GM18520 (cell line): ENCODE results near the gene CARNS1.

Experiments used
- ATAC-seq: cut with Tn5 transposase; IDR thresholded peaks from one replicate; pipeline ENCODE4 v1.9.1; 2021; ENCODE audit not compliant: unreplicated experiment

CARNS1 gene

DNA sequence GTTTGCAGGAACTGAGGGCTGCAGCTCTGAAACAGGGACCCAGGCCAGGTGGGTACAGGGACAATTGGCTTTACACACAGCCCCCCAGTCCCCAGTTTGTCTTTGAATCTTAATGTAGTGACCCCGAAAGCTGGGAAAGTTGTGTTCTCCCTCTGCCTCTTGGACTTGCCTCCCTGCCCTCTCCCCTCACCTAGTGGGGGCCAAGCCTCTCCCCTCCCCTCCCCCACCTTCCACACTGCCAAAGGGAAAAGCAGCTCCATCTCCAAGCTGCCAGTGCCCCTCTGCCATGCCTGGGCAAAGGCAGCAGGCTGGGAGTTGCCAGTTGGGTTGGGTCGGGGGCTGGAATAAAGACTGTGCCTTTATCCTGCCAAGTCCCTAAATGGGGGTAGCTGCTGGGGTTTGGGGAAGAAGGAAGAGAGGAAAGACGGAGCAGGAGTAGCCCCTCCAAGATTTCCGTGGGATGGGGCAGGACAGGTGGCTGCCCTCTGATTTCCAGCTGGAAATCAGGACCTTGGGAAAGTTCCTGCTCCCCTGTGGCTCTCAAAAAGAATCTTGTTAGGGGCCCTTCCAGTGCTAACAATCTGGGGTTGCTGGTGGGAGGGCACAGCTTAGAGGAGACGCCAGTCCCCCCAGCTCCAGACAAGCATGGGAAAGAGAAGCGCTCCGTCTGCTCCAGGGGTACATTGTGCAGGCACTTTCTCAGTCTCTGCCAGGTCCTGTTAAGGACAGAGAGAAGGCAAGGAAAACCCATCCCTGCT, 39.2 kb upstream of the CARNS1 start:
- ATAC-seq = no peak

DNA sequence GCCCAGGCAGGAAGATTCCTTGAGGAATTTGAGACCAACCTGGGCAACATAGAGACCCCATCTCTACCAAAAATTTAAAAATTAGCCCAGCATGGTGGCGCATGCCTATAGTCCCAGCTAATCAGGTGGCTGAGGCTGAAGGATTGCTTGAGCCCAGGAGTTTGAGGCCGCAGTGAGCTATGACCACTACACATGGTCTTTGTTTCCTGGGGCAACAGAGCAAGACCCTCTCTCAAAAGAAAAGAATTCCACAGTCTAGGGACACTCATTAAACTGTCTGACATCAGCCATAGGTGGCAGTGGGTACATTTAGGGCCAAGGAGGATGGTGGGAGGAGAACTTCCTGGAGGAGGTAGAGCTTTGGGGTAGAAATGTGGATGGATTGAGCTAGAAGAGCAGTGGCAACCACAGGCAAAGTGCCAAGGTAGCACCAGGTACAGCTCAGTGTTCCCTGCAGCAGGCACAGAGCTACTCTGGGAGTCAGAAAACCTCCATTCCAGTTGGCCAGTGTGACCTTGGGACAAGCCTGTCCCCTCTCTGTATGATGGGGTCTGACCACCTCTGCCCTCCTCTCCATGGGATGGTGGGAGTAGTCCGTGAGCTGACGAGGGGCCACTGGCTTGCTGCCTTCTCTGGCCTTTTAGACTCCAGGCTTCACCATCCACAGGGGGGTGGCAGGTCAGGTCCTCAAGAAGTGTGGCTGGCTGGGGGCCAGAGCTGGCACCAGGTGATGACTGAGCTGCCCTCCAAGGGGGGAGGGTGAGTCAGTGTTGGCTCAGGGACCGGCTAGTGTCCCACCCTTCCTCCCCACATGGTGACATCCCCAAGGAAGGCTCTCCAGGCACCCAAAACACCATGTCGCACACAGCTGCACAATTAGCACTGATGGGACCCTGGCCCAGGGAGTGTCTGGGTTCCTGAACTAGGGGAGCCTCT, 38.3 kb upstream of the CARNS1 start:
- no peak for ATAC-seq

DNA sequence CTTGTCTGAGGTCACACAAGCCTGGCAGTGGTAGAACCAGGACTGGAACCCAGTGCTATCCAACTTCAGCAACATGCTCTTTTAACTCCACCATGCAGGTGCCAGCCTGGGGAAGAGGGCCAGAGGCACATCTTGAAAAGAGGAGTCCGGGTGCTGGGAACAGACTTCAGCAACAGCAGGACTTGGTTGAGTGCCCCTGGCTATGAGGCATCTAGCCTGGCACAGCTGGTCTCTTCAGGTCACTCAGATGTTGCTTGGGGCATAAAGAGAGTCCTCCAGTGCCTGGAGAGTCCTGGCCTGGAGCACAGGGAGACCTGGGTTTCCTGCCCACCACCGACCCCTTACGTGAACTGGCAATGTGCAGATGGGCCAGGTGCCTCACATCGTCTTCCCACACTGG, 36.9 kb upstream of the CARNS1 start:
- ATAC-seq = no peak

DNA sequence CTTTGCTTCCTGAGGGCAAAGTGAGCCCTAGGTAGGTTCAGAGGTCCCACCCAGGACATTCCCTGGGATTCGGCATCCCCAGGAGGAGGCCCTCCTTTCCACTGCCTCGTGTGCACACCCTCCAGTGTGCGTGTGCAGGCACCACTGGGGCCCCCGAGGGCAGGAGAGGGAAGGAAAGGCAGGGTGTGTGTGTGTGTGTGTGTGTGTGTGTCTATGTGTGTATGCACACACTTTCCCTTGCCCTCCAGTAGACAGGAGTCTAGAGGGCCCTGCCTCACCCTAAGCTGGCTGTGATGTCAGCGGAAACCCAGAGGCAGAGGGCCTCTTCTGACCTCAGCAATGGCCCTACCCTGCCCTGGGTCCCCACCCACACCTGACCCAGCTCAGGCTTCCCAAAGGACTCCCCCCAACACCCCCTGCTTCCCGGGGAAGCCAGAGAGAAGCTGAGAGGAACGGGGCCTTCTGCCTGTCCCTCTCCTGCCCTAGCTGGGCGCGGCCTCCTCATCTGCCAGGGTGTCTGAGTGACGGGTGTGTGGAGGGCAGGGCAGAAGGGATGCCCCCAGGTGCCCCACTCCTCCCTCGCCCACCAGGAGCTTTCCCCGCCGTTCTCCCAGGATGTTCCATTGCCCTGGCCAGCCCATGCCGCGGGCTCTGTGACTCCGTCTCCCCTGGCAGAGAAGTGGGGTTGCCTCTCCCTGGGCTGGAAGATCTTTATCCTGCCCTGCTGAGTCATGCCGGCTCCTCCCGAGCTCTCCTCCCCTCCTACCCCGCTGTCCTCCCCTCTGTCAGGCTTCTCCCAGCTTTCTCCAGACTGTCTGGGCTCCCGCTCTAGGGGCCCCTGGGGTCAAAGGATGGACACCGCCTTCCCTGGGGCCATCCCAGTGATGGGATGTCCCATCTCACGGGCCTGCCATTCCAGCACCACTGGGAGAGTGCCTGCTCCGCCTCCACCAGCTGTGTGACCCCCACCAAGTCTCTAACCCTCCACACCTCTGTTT, 36.1 kb upstream of the CARNS1 start:
- ATAC-seq = no peak

DNA sequence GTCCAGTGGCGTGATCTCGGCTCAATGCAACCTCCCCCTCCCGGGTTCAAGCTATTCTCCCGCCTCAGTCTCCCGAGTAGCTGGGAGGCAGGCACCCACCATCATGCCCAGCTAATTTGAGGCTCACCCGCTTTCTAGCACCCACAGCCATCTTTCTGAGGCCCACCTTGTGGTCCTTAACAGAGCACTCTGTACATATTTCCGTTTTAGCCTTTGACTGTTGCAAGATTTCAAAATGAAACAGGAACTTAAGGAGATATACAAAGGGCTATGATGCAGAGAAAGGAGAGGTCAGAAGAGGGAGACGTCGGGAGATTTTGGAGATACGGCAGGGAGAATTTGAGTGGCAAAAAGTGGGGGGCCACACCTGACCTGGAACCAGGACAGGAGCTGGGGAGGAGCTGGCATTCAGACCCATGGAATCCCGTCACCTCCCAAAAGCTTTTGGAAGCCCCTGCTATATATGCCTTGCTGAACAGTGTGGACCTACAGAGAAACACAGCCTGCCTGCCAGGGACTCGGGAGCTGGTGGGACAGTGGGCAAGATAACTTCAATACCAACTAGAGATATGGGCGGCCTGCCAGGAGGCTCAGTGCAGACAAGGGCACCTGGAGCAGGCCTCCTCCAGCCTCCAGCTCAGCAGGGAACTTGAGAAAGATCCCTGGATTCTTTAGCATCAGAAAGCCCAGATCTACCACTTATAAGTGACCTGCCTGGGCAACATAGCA, 34.1 kb upstream of the CARNS1 start:
- no peak for ATAC-seq

DNA sequence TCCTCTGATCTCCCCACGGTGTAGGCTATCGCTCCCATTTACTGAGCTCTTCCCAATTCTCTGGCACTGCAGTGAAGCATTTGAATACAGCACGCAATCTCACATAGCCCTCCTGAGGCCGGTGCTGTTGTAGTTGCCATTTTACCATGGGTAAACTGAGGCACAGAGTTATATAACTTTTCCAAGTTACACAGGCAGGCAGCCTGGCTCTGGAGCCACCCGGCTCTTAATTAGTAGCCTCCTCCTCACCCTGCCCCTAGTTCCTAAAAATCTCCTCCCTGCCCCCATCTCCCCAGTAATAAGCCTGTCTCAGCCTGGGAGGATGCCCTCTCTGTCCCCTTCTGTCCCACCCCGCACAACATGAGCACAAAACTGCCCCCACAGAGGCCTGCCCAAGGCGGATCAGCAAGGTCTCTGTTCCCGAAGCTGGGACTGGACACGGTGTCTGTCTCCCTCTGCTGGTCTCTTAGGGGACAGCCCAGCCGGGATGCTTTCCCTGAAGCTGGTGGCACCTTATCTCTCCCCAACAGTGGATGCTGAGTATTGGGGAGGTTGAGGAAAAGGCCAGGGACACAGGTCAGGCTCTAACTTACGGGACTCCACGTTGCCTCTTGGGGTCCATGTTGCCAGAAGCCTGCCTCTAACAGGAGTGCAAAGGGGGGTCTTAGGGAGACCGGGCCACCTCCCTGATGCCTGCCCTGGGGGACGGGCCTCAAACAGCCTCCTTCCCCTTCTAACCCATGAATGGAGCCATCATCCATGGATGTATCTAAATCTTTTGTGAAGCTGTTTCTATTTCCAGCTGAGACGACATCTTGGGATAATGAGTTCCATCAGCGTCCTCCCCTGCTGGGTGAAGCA, 33.0 kb upstream of the CARNS1 start:
- ATAC-seq = no peak

DNA sequence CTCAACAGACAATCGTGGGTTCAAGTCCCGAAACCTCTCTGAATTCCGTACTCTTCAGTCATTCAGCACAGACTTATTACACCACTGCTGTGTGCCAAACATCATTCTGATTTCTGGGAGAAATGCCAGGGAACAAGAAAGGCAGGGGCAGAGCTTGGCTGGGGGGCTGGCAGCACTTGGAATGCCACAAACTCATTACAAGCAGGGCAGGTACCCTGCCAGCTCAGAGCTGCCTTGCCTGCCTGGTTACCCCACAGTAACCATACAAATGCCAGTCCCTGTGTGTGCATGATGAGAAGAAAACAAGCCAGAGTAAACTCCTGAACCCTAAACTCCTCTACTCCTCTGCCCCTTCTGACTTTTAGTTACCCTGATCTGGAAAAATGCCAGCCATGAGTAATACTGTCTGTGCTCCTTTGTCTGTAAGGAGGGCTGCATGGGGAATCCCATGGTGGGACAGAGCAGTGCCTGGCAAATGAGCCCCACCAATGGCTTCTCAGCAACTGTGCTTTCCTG, 30.6 kb upstream of the CARNS1 start:
- ATAC-seq = no peak

DNA sequence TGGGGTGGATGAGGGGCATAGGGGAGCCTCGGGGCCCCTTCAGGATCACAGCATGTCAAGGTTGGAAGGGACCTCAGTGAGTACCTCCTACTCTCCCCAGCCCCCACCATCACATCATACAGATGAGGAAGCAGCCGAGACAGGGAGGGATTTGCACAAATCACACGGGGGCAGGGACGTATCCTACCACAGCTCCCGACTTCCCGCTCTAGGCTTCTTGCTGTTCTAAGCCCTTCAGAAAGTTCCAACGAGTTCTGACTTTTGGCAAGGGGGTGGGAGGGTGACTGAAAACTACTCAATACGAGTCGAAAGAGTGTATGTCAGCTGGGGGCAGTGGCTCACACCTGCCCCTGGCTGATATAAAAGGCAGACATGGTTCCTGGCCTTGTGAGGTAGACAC, 28.4 kb upstream of the CARNS1 start:
- no peak for ATAC-seq

DNA sequence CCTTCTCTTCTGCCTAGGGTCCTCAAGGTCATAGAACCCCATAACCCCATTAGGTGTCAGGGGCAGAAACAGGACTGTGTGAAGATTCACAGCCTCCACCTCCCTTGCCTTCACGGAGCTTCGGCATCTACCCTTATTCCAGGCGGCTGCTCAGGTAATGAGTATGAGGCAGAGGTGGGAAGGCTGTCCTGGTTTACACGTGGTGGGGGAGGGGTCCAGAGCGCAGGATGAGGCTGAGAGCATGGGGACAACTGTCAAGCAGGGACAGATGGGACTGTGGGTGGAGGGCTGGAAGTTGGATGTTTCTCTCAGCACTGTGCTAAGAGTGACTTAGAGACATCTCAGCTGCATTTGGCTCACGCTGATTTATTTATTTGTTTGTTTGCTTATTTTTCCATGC, 28.0 kb upstream of the CARNS1 start:
- ATAC-seq = no peak

DNA sequence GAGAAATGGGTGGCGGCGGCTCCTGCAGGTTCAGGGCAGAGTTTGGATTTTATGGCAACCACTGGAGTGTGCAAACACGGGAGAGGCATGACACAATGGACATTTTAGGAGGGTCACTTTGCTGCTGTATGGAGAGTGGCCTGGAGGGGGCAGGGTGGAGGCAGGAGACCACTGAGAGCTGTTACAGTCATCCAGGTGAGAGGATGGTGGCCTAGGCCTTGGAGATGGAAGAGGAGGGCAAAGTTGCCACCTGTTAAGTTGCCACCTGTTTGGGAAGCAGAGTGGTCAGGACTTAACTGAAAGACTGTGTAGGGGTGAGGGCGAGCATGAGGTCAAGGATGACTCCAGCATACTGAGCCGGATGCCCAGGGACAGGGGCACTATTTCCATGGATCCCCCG, 26.0 kb upstream of the CARNS1 start:
- no peak for ATAC-seq

DNA sequence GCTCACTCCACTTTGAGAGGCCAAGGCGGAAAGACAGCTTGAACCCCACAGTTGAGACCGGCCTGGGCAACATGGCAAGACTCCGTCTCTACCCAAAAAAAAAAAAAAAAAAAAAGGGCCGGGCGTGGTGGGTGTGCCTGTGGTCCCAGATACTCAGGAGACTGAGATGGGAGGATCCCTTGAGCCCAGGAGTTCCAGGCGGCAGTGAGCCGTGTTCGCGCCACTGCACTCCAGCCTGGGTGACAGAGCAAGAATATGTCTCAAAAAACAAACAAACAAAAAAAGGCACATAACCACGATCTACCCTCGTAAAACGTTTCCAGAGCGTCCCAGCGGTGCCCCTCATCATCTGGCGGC, 24.6 kb upstream of the CARNS1 start:
- ATAC-seq = no peak

DNA sequence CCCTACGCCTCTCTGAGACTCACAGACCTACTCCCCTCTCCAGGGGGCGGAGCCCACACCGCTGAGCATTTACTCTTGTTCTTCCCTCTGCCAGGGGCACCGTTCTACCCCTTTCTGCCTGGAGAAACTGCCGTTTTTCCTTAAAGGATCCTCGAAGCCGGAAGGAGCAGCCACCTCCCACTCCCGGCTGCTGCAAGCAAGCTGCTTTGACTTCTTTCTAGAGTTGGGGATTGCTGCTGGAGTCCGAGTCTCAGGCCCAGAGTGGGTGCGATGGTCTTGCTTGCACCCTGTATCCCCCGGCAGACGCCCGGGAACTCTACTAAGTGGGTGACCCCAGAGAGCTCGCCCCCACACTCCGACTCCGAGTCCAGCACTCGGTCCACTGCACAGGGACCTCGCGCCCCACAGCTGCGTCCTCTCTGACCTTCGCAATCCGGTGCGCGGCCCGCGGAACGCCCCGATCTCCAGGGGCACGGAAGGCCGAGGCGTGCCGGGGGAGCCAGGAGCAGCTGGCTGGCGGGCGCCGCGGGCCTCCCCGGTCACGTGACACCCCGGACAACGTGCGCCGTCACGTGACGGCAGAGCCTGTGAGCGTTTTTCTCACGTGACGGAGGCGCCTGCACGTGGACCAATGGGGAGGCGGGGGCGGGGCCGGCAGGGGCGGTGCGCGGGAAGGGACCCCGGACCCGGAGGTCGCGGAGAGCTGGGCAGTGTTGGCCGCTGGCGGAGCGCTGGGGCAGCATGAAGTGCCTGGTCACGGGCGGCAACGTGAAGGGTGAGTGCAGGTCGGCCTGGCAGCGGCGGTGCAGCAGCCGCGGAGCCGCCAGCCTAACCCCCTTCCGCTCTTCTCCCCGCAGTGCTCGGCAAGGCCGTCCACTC, 23.9 kb upstream of the CARNS1 start, which contains the start of gene RAD9A:
TSS of gene RAD9A (plus strand) at position 683 of the 879 bp plus-strand sequence. CDS start at position 742, 59 bp downstream.
- peak; percentile 51 for ATAC-seq

DNA sequence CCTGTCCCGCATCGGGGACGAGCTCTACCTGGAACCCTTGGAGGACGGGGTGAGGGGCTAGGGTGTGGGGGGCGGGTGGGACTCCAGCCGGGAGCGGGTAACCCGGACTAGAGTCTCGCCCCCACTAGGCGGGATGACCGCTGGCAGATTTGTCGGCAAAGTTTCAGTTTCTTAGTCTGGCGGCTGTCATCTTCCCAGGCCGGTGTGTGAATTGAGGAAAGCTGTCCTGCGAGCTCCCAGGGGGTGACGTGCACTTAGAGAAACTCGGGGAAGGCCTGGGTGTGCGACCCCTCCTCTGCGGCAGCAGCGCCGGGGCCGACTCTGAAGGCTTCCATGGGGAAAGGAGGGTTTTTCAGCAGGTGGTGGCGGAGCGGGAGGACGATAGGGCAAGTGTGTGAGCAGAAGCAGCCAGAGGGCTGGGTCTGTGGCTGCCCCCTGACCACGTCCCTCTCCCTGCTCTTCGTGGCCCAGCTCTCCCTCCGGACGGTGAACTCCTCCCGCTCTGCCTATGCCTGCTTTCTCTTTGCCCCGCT, 23.2 kb upstream of the CARNS1 start:
- no peak for ATAC-seq

DNA sequence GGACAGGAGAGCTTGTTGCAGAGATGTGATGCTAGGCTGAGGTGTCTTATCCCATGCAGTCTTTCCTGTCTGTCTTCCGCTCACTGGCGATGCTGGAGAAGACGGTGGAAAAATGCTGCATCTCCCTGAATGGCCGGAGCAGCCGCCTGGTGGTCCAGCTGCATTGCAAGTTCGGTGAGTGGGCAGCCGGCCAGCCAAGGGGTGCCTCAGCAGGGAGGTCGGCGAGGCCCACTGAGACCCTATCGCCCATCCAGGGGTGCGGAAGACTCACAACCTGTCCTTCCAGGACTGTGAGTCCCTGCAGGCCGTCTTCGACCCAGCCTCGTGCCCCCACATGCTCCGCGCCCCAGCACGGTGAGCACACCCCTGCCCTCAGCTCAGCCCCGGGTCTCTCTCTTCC, 22.0 kb upstream of the CARNS1 start:
- no peak for ATAC-seq

DNA sequence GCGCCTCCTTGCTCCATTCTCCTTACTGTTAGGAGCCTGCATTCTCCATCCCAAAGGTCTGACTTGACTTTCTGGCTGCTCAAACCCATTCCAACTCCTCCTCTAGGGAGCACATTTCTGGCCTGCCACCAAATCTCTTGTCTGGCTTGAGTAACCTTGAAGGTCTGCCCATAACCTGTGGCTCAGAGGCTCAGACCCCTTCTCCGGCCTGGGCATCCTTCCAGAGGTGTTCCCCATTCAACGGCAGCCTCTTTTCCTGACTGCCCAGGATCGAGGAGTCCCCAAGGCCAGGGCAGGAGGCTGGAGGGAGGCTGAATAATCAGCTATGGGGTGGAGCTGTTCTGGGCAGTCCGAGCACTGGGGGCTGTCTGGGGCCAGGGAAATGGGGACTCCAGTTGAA, 21.5 kb upstream of the CARNS1 start:
- no peak for ATAC-seq

DNA sequence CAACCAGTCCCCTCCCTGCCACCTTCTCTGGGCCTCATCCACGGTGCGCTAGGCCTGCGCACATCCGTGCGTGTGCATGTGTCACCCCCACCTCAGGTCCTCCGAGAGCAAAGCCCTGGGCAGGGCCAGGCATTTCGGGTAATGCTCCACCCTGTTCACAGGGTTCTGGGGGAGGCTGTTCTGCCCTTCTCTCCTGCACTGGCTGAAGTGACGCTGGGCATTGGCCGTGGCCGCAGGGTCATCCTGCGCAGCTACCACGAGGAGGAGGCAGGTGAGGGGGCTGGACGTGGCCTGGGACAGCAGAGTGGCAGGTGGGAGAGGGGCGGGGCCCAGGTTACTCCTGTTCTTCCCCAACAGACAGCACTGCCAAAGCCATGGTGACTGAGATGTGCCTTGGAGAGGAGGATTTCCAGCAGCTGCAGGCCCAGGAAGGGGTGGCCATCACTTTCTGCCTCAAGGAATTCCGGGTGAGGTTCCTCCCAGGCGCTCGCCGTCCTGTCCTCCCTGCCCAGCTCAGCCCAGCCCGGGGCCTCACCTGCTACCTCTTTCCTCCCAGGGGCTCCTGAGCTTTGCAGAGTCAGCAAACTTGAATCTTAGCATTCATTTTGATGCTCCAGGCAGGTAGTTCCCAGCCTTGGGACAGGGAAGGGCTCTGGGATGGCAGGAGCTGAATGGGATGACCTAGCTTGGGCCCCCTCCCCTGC, 19.8 kb upstream of the CARNS1 start:
- no peak for ATAC-seq

DNA sequence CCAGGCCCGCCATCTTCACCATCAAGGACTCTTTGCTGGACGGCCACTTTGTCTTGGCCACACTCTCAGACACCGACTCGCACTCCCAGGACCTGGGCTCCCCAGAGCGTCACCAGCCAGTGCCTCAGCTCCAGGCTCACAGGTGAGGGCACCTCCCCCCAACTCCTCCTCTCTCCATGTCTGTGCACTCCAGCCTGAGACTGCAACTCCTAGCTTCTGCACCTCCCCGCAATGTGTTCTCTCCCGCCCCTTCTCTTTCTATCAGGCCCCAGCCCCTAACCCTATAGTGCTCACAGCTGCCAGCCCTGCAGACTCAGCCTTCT, 19.3 kb upstream of the CARNS1 start:
- ATAC-seq = no peak
